GM12874 (cell line): ENCODE results near the gene QRICH1.

ENCODE experiments used
- CTCF ChIP-seq: IDR thresholded peaks from 2 replicates; pipeline ENCODE4 v1.5.1; 2011; ENCODE audit warnings: low read depth, mild to moderate bottlenecking, control low read depth, low read length, moderate library complexity; ENCODE audit not compliant: insufficient read depth

QRICH1 gene, protein sequence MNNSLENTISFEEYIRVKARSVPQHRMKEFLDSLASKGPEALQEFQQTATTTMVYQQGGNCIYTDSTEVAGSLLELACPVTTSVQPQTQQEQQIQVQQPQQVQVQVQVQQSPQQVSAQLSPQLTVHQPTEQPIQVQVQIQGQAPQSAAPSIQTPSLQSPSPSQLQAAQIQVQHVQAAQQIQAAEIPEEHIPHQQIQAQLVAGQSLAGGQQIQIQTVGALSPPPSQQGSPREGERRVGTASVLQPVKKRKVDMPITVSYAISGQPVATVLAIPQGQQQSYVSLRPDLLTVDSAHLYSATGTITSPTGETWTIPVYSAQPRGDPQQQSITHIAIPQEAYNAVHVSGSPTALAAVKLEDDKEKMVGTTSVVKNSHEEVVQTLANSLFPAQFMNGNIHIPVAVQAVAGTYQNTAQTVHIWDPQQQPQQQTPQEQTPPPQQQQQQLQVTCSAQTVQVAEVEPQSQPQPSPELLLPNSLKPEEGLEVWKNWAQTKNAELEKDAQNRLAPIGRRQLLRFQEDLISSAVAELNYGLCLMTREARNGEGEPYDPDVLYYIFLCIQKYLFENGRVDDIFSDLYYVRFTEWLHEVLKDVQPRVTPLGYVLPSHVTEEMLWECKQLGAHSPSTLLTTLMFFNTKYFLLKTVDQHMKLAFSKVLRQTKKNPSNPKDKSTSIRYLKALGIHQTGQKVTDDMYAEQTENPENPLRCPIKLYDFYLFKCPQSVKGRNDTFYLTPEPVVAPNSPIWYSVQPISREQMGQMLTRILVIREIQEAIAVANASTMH

DNA sequence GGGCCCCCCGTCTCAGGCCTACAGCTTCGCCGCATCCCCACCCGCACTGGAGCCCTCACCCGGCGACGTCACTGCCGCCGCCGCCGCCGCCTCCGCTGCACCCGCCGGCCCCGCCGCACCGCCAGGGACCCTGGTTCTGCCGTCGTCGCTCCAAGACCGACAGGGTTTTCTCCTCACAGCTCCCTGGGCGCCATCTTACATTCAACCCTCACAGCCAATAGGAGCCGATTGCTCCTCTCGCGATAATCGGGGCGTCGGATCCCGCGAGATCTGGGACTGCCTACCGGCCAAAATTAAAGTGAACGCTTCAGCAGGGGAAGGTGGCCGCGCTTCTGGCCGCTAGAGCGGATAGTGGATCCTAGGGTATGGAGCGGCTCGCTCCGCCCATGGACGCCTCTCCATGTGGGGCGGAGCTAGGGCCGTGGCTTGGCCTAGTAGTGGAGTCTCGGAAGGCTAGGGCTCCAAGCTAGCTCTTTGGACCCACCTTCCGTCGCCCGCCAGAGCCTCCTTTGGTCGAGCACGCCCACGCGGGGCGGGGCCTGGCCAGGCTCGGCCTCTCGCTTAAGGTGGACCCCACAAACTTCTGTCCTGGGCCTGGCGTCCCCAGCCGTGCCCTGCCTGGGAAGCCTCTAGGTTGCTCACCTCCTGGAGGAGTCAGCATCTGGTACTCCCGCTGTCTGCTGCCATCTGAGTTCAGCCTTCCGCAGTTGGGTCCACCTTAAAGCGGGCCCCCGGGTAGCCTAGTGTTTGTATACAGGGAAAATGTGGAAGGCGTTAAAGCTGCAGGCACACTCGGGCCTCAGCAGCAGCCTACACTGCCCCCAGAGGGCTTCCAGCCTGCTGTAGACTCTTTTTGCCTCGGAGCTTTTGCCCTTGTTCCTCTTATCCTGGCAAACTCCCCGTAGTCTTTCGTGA is at the start of gene QRICH1:
Gene QRICH1, minus strand, starts transcription at position 219 of the 915 bp plus-strand sequence. CDS start 17,054 bp downstream, outside the sequence.
- peak; percentile 68 for TF ChIP-seq CTCF

DNA sequence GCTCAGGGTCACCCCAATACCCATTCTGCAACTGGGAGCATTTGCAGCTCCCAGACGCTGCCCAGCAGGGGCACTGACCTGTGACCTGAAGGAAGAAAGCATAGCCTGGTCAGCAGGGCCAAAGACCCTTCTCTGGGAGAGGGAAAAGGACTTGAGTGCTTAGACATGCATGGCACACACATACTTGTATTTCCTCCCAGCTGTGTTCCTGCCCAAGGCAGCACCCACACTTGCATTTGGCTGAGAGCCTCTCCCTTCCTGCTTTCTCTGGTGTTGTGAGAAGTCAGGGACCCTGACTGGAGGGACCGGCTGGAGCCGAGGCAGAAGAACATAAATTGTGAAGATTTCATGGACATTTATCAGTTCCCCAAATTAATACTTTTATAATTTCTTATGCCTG is 46.2 kb upstream of the QRICH1 start:
- no peak for TF ChIP-seq CTCF

DNA sequence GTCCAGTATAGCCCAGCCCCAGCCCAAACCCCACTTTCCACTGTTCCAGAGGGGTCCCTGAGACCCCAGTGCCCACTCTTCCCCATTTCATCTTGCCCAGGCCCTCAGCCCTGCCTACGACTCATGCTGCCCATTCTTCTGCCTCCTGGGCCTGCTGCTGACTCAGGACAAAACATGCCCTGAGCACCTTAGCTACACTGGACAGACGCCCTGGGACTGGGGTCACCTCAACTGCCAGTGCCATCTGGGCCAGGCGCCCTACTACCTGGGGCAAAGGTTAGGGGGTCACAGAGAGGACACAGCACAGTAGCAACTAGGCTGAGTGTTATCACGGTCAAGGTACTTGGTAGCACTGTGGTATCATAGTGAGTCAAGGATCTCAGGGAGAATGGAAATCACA is 41.6 kb upstream of the QRICH1 start:
- no peak for TF ChIP-seq CTCF

DNA sequence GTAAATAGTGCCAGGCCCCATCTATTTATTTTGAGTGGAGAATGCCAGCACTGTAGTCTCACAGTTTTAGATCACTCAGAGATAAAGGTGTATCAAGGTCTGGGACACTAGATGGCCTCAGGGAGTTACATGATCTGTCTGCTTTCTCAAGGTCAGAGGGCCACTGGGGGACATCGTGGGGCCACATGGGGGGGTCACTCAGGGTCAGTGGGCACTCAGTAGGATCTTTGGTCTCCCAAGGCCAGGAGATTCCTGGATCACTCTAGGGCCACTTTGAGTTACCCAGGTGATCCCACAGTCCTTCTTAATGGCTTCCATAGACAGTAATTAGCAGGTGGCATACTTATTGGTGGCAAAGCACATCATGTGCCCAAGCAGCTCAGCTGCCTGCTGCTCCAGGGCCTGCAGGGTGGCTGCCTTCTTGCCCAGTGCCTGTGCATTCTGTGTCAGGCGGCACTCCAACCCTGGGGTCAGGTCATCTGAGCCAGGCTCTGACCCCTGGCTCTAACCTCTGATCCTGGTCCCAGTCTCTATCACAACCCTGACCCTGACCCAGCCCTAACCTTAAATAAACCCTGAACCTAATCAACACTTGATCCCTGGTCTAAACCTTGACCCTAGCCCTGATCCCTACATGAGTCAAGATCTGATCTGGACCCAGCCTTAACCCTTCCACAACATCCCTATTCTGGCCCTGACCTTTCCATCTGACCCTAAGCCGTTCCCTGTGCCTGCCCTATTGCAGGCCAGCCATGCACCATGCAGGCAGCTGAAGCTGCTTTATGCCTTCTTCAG is 40.8 kb upstream of the QRICH1 start:
- no peak for TF ChIP-seq CTCF

DNA sequence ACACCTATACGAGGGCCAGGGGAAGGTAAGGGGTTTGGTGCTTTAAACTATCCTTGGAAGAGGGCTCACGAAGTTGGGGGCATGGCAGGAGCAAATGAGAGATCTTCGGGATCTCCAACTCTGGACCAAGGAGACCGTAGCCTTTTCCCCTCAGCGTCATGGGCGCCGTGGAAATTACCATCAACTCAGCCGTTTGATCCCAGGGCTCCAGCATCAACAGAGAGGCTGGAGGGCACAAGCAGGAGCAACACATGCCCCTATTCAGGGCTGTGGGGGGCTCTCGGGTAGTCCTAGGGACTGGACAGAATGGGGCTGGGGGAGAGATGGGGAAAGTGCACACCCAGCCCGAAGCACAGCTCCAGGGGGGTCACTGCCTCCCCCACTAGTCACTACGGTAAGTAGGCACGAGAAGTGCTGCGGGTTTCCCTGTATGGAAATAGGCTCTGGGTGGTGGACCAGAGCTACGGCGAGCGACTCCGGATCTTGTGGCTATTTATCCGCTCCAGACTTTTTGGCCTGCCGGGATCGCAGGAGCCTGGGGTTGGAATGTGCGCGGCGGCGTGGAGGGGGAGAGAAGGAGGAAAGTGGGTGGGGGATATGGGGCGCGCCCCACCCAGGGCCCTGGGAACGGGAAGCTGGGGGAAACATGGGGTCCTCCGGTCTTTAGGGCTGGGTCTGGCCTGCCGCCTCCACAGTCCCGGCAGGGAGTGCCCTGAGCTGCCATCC is 39.5 kb upstream of the QRICH1 start:
- no peak for TF ChIP-seq CTCF

DNA sequence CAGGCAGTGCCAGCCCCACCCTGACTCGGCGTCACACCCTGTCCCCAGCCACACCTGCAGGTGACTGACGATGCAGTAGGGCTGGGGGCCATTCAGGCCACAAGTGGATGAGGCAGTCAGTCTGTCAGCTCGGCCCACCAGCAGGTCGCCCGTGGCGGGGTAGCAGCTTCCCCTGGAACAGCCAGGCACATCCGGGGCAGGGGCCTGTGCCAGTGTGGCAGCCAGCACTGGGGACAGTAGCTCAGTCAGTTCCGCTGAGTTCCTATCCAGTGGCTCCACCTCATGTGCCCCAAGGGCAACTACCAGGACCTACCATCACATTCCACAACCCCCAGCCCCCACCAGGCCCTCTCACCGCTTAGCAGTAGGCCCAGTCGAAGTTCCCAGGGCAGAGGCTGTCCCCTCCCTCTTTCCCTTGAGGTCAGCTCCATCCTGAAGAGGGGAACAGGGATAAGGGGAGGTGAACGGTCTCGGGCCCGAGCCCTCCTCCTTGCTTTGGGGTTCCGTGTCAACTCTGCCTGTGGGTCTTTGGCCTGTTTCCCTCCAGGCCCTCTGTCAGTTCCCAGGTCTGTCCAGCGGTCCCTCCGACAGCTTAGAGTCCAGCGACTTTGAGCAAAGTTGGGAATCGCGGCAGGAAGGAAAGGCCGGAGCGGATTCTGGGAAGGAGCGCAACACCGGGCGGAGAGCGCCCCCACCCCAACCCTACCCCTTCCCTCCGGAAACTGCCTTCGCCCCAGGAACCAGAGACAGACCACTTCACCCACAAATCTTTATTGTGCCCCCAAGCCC is 38.8 kb upstream of the QRICH1 start, which contains the start of gene LAMB2:
Gene LAMB2, minus strand, starts transcription at position 614 of the 789 bp plus-strand sequence. Its CDS starts 183 bp downstream, at position 431.
- TF ChIP-seq CTCF = no peak
